Caco-2 (cell line): ENCODE data around the gene SIAH3. TPM values are rescaled to one million over a fixed set of nuclear protein-coding genes. Genes with fewer than 3 reads are reported as not detected.

ENCODE experiments used
- Bru-seq: library from RNA; stranded (reverse); fragments of 400-500 nt; gene quantifications from one replicate; lab custom pipeline; 2021; lab: Mats Ljungman, UMichigan
- BruChase-seq, 2 experiments: library from RNA; stranded (reverse); fragments of 400-500 nt; gene quantifications; one replicate each; lab custom pipeline; 2021; lab: Mats Ljungman, UMichigan
- BruUV-seq: library from RNA; stranded (reverse); fragments of 400-500 nt; replicated peaks from 2 replicates; lab custom pipeline; 2021; lab: Mats Ljungman, UMichigan
- CTCF ChIA-PET: fragments of 300-600 bp; sonication (Branson Sonifier 250); formaldehyde crosslinking; loops from one replicate; lab custom pipeline; 2022; ENCODE audit warnings: antibody characterized with exemption; lab: Charles Lee
- POLR2A ChIA-PET: fragments of 300-600 bp; sonication (Branson Sonifier 250); formaldehyde crosslinking; loops from one replicate; lab custom pipeline; 2022; ENCODE audit warnings: antibody characterized with exemption; lab: Charles Lee
- DNase-seq, 2 experiments: peaks; one replicate each; pipeline versions ENCODE4 v3.0.0 to v3.0.0-alpha.2; 2020 to 2022
- H3K27me3 ChIP-seq: replicated peaks from 2 replicates; pipeline ENCODE4 v1.6.0; 2011; ENCODE audit warnings: low read length; ENCODE audit not compliant: control insufficient read depth, insufficient read depth
- H3K36me3 ChIP-seq: 2 replicates; pipeline ENCODE4 v1.5.1; 2011; ENCODE audit warnings: low read length; ENCODE audit not compliant: control insufficient read depth, insufficient read depth
- H3K4me1 ChIP-seq: fragments of 250-450 bp; sonication (Bioruptor Pico); 2 replicates; pipeline ENCODE4 v1.5.1; 2020; ENCODE audit warnings: mild to moderate bottlenecking
- H3K4me3 ChIP-seq: 2 replicates; pipeline ENCODE4 v1.5.1; 2011; ENCODE audit warnings: low read depth, mild to moderate bottlenecking, control low read depth, low read length
- H3K9me3 ChIP-seq: fragments of 250-450 bp; sonication (Bioruptor Pico); 2 replicates; pipeline ENCODE4 v1.5.1; 2020; ENCODE audit warnings: mild to moderate bottlenecking, moderate library complexity
- H3K27ac Mint-ChIP-seq: one replicate; pipeline ENCODE4 v1.8.0; 2022; ENCODE audit warnings: mixed read lengths; ENCODE audit not compliant: unreplicated experiment
- H3K27me3 Mint-ChIP-seq: one replicate; pipeline ENCODE4 v1.8.0; 2022; ENCODE audit warnings: mixed read lengths; ENCODE audit not compliant: insufficient read depth, unreplicated experiment
- H3K36me3 Mint-ChIP-seq: one replicate; pipeline ENCODE4 v1.8.0; 2022; ENCODE audit warnings: mild to moderate bottlenecking, mixed read lengths; ENCODE audit not compliant: insufficient read depth, unreplicated experiment
- H3K4me1 Mint-ChIP-seq: one replicate; pipeline ENCODE4 v1.8.0; 2022; ENCODE audit warnings: low read depth, mixed read lengths; ENCODE audit not compliant: unreplicated experiment
- H3K4me3 Mint-ChIP-seq: one replicate; pipeline ENCODE4 v1.8.0; 2022; ENCODE audit warnings: mild to moderate bottlenecking, moderate library complexity, mixed read lengths; ENCODE audit not compliant: unreplicated experiment
- H3K9me3 Mint-ChIP-seq: one replicate; pipeline ENCODE4 v1.8.0; 2022; ENCODE audit warnings: mixed read lengths; ENCODE audit not compliant: unreplicated experiment
- CTCF ChIP-seq, 2 experiments: fragments of 200-600 bp in 1 of 2; IDR thresholded peaks; 1 replicate in 1 of 2; 2 replicates in 1 of 2; pipeline versions ENCODE4 v1.5.1 to v1.8.0; 2011 to 2022; ENCODE audit warnings: antibody characterized with exemption in 1 of 2, control low read depth in 1 of 2, inconsistent platforms in 1 of 2, low read depth in 1 of 2, low read length in 1 of 2, mild to moderate bottlenecking in 1 of 2, moderate library complexity in 1 of 2; ENCODE audit not compliant: insufficient read depth in 1 of 2, severe bottlenecking in 1 of 2, unreplicated experiment in 1 of 2
- intact Hi-C: fragments of 100-400 bp; cut with micrococcal nuclease; formaldehyde crosslinking; loops from one replicate; pipeline ENCODE4 v1.10.0; 2022; ENCODE audit not compliant: unreplicated experiment
- long read RNA-seq: library from polyadenylated mRNA; stranded (forward); transcript quantifications from one replicate; pipeline ENCODE4 v2.0.0, GENCODE V29; 2022
- total RNA-seq: library from RNA; stranded (reverse); gene quantifications from 2 replicates; pipeline ENCODE4 v1.2.3, GENCODE V29; 2022

SIAH3 gene
- total RNA-seq = not detected in 2 replicates
- not detected for Bru-seq, nascent RNA
- percentile 4 among the genes with signal in this experiment for BruChase-seq, experiment 1, labeled RNA remaining after a 2-hour chase
- BruChase-seq, experiment 2, labeled RNA remaining after a 6-hour chase = percentile 1 among the genes with signal in this experiment
- long read RNA-seq = 0 reads

- Histone ChIP-seq H3K36me3 (no peaks in the 10 kb centered on the region), H3K27me3 (no peaks in the 10 kb centered on the region), H3K4me3 (no peak within 1 kb of the TSS), H3K9me3 (0 out of 2 replicates have a peak, but pooled peaks cover 9% of the 10 kb centered on the region), H3K4me1 (no peaks in the 10 kb centered on the region)
- Mint-ChIP-seq H3K4me1 (no peaks in the 10 kb centered on the region), H3K27me3 (peaks cover 39% of the 10 kb centered on the region), H3K36me3 (no peaks in the 10 kb centered on the region), H3K4me3 (peak within 1 kb of the TSS; percentile 70), H3K9me3 (no peaks in the 10 kb centered on the region), H3K27ac (no peak within 1 kb of the TSS)
- intact Hi-C loops = no loop called here
- ChIA-PET CTCF (no interaction called here), POLR2A (no interaction called here)
- no peak for DNase-seq
- BruUV-seq = no TSS peak
- TF ChIP-seq CTCF (IDR thresholded peaks at IDR 0.05; ENCODE audit: insufficient read depth in 1 of 2, low read depth in 1 of 2, low read length in 1 of 2, severe bottlenecking in 1 of 2, unreplicated experiment in 1 of 2) = no peak
Observed at GRCh38 chr13:45851171-45851921, at the start of gene SIAH3. Gene SIAH3, minus strand, starts transcription at chr13:45851753. Its CDS starts 124 bp downstream, at chr13:45851629.

GRCh38 chr13:45899406-45899805 is 47.9 kb upstream of the SIAH3 start:
- Mint-ChIP-seq H3K4me3 (no peak overlapping the region), H3K27me3 (peaks cover 21% of the 10 kb centered on the region), H3K4me1 (peaks cover 3% of the 10 kb centered on the region), H3K27ac (no peak overlapping the region), H3K36me3 (no peaks in the 10 kb centered on the region), H3K9me3 (no peaks in the 10 kb centered on the region)
- H3K4me1 ChIP-seq = no peaks in the 10 kb centered on the region
- no peaks in the 10 kb centered on the region for H3K9me3 ChIP-seq
- BruUV-seq = no TSS peak
- intact Hi-C loops = no loop called here
- ChIA-PET CTCF (interaction anchor here (0.8 kb wide), 1 partner anchor 20 kb away, joined by 5 read pairs; no protein-coding TSS in a partner anchor), POLR2A (no interaction called here)
- peaks cover 1% of the 10 kb centered on the region; the same call in 1 of the 2 replicates for H3K27me3 ChIP-seq
- H3K36me3 ChIP-seq = no peaks in the 10 kb centered on the region
- no peak for DNase-seq
- H3K4me3 ChIP-seq = no peak overlapping the region
- no peak for TF ChIP-seq CTCF (IDR thresholded peaks at IDR 0.05; ENCODE audit: insufficient read depth in 1 of 2, low read depth in 1 of 2, low read length in 1 of 2, severe bottlenecking in 1 of 2, unreplicated experiment in 1 of 2)

- H3K4me1 ChIP-seq = no peaks in the 10 kb centered on the region
- intact Hi-C loops = no loop called here
- DNase-seq = no peak
- no peaks in the 10 kb centered on the region for H3K9me3 ChIP-seq
- ChIA-PET POLR2A (no interaction called here), CTCF (no interaction called here)
- no peak for TF ChIP-seq CTCF (IDR thresholded peaks at IDR 0.05; ENCODE audit: insufficient read depth in 1 of 2, low read depth in 1 of 2, low read length in 1 of 2, severe bottlenecking in 1 of 2, unreplicated experiment in 1 of 2)
- H3K4me3 Mint-ChIP-seq = no peak overlapping the region
- no peaks in the 10 kb centered on the region for H3K36me3 ChIP-seq
- no peak overlapping the region for H3K4me3 ChIP-seq
- peaks cover 21% of the 10 kb centered on the region for H3K27me3 Mint-ChIP-seq
- H3K36me3 Mint-ChIP-seq = no peaks in the 10 kb centered on the region
- no peaks in the 10 kb centered on the region for H3K4me1 Mint-ChIP-seq
- peaks cover 1% of the 10 kb centered on the region; the same call in 1 of the 2 replicates for H3K27me3 ChIP-seq
- BruUV-seq = no TSS peak
- H3K9me3 Mint-ChIP-seq = no peaks in the 10 kb centered on the region
- no peak overlapping the region for H3K27ac Mint-ChIP-seq
Observed at GRCh38 chr13:45897562-45897961, 46.0 kb upstream of the SIAH3 start.
